GM21381 (cell line): Measurements from ENCODE around the gene MED25.

Experiments used
- ATAC-seq: cut with Tn5 transposase; IDR thresholded peaks from one replicate; pipeline ENCODE4 v1.9.1; 2021; ENCODE audit warnings: mild to moderate bottlenecking, moderate library complexity; ENCODE audit not compliant: unreplicated experiment

Gene MED25

DNA sequence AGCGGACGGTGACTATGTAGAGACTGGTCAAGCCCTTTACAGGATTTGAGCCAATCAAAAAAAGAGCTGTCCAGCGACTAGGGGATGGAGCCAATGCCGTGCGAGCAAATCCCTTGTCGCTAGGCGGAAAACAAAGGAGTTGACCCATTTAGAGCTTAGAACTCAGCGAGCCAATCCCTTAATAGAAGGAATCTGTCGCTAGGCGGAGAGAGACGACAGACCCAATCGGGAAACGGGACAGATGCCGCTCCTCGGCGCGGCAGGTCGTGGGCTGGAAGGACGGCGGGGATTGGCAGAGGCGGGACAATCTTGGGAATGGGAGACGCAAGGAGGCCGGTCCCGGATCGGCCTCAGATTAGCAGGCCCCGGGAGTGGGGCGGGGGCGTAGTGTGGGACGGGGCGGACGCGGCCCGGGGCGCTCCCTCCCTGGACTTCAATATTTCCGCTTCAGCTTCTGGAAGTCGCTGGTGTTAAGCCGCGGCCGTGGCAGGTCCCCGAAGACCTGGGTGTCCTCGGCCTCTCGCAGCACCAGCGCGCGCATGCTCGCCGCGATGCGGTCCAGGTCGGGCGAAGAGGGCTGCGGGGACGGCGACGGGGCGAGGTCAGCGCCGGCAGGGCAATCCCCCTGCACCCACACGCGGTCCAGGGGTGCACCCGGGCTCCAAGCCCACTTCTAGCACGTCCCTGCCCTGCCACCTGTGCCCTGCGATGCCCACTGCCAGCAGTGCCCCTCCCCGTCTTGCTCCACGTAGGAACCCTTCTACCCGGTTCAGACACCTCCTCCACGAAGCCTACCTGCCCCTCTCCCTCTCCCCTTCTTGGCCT is 51.6 kb downstream of the MED25 start:
- ATAC-seq = peak; percentile 60

DNA sequence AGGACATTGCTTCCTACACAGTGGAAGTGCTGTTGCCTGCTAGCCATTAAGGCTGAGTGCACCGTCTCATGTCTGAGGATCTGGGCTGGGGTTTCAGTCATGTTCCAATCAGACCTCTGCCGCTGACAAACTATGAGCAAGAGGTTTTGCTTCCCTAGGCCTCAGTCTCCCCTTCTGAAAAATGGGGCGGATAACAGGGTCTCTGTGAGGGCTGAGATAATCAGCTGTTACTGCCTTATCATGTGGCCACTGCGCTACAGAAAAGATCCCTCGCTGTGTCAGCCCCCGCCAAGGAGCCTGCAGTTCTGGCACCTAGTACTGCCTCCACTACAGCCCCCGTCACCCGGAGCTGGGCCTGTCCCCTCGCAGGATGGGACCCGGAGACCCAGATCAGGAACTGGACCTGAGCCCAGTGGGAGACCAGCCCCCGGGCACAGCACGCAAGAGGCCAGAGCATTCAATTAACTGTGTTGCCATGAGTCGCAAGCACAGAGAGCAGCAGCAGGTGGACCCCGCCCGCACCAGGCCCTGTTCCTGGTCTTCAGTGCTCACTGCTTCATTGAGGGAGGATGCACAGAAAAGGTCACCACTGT is 52.3 kb downstream of the MED25 start:
- no peak for ATAC-seq

DNA sequence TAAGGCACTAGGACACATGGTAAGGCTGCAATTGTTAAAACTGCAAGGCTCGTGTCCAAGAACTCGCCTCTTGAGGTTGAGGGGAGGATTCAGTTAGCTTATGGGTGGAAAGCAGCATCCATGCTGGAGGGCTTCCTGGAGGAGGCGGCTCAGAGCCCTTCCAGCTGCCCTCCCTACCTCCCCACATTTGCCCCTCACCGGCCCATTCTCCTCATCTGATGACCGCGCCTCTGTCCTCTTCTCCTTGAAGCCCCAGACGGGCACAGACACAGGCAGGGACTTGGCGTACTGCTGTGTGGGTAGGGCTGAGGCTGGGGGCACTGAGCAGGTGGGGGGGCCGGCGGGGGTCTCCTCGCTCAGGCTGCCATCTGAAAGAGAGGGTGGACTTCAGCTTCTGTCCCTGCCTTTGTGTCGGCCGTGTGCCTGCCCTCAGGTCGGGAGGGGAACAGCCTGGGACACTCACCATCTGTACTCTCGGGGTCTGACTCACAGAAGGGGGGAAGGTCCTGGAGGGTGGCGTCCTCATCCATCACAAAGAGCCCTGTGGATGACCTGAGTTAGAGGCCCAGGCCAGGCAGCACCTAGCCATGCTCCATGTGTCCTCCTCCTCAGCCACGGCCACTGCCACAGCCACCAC is 53.4 kb downstream of the MED25 start:
- ATAC-seq = no peak

DNA sequence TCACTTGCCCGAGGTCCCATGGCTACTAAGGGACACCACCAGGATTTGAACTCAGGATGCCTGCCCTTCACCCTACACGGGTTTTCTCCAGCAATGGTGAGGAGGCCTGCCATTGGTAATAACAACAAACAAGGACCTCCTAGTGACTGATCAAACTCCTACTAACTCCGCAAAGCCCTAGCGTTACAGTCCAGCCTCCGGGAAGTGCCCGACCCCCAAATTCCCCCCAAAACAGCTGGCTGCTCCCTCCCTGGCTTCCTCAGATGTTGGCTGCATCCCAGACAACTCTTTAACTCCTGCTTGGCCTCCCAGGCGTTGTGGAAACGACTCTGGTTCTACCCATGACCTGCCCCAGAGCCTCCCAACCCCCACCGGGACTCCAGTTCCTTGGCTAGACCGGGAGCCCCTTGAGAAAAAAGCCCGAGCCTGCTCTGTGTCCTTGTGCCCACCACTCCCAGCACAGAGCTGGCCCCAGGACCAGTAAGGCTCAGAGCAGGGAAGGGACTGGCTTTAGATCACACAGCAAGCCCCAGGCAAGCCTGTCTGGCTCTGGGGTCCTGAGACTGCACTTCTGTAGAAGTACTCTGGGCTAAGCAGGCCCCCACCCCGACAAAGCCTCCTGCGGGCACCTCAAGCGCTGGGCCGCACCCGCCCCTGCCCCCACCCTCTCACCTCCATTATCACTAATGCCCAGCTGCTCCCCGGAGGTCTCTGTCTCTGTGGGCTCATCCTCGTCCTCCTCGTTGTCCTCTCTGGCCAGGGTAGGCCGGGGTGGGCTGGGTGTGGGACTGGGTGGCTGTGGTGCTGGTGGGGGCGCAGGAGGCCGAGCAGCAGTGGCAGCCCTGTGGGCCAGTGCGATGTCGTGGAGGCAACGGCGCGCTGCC is 54.4 kb downstream of the MED25 start:
- no peak for ATAC-seq

DNA sequence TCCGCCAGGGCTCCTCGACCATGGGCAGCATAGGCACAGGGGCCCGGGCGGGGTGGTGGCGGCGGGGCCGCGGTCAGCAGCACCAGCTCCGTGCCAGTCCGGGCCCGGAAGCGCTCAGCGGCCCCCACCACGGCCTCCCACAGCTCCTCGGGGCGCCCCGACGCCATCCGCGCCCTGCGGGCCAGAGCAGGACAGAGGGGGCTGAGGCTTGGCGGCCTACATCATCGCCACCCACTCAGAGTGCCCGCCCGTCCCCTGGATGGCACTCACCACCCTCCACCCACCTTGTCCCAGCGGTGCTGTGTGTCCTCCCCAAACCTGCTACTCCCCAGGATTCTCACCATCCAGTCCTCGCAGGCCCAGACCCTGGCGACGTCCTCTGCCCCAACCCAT is 55.0 kb downstream of the MED25 start:
- no peak for ATAC-seq

DNA sequence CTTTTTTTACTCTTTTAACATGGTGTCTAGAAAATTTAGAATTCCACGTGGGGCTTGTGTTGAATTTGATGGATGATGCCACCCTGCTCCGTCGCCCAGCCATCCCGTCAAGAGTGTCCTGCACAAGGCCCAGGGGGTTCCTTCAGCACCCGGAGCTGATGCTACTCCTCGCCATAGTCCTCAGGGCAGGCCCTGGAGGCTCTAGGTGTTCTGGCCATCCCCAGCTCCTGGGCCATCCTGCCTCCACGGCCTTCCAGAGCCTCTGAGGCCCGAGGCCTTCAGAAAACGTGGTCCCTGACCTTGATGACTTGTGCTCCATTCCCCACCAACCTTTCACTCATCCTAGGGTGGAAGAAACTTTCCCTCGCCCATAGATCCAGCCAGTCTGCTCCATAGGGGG is 55.7 kb downstream of the MED25 start:
- no peak for ATAC-seq

DNA sequence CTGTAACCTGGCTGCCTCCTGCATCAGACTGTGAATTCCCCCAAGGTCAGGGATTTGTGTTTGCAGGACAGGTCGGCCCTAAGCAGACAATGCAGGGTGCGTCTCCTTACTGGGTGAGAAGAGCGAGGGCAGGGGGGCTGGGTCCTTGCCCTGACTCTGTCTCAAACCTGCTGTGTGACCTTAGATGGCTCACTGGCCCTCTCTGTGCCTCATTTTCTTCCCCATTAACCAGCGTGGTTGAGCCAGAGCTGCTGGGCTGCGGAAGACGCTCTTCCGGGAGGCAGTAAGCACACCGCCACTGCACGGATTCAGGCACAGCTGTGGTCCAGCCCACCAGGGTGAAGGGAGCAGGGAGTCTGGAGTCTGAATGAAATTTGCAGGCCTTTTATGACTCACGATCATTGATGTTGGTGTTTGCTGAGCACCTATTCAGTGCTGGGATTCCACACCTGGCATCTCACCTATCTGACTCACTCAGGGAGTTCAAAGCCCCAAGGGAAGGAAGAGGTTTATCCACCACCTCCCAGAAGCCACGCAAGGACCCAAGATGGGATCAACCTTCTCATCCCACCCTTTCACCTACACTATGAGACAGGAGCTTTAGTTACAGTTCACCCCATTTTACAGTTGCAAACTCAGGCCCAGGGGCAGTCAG is 56.5 kb downstream of the MED25 start:
- no peak for ATAC-seq

DNA sequence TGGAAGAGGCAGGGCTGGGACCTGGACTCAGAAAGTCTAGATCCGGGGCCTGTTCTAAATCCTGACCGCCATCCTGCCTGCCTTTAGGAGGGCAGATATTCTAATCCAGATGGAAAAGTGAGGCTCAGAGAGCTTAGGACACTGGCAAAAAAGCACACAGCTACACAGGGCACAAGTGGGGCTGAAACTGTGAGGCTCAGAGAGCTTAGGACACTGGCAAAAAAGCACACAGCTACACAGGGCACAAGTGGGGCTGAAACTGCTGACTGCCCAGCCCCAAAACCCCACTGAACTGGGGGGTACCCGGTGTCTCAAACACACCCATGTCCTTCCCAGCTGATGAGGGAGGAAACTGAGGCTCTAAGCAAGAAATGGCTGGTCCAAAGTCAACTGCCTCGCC is 57.1 kb downstream of the MED25 start:
- ATAC-seq = no peak

DNA sequence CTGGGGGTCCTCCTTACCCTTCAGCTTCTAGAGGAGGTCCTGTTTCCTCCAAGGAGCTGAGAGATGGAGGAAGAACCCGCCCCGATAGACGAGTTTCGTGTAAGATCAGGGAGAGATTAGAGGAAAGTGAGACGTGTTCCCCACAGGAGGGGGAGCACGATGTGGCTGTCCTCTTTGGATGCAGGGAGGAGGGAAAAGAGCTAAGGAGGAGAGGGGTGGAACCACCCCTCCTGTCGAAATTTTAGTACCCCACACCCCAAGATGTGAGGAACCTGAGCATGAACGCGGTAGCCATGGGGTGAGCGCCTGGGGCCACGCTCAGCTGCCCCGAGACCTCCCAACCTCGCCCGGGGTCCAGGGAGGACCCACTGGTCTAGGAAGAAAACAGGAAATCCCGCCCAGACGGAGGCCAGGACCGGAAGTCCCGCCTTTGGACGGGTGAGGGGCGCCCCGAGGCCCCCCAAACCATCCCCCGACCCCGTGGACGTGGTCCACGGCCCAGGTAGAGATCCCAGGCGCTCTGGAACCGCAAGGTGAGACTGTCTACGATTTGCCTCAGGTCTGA is 57.9 kb downstream of the MED25 start:
- ATAC-seq = no peak

DNA sequence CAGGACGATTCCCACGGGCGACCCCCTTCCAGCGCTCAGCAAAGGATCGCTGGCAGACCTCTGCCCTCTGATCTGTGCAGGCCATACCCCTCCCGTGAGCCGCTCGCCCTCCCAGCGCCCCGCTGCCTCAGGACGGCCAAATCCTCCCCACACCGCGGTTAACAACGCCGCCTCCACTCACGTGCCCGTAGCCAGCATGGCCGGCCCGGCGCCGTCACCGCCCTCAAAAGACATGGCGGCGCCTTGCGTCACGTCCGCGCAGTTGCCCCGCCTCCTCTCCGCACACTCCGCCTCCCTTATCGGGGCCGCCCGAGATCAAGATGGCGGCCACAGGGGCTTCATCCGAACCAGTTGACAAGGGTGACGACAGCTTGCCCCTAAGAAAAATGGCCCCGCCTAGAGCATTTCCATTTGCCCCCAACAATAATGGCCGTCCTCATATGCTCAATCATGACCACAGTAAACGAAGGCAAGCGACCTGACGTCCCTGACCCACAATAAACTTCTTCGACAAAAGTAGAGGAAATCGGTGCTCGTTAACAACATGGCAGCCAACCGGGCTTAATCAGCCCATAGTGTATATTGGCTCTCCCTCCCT is 58.4 kb downstream of the MED25 start:
- ATAC-seq = peak; percentile 45

DNA sequence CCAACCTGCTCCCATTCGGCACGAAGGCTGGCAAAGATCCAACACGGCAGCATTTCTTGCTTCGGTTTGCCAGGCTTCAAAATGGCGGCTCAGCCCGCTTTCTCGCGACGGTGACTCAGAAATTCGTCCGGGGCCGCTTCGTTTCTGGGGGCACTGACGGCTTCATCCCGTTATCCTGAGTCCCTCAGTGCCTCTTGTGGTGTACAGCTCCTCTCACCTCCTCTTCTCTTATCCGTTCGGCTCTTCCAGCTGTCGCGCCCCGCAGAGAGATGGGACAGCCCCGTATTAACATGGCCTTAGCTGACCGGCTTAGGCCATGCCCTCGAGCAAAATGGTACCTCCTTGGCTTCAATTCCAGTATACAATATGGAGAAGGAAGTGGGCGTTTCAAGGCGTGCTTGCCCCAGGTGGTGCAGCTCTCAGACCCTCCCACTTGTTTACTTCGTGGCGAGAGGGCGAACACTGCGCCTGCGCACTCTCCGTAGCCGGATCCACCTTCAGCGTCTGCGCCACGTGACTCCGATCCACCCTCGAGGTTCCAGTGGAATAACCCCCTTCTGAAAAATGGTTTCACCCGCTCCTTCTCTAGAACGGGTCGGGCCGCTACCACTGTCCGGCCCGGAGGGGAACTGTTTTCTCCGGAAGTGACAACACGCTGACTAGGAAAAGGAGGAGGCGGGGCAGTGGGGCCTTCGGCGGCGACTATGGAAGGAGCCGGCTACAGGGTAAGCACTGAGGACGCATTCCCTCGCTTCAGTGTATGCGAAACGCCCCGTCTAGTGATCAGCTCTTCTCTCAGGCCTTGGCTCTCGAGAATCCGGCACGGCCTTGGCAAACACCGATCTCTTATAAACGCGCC is 59.2 kb downstream of the MED25 start, which contains the start of the genes AKT1S1 and TBC1D17:
Gene AKT1S1 (minus strand): TSS at position 336 of the 859 bp plus-strand sequence. CDS start 4,060 bp downstream, outside the sequence.
Gene TBC1D17 (plus strand): TSS at position 683 of the 859 bp plus-strand sequence. CDS start 22 bp downstream, at position 705.
- peak; percentile 60 for ATAC-seq

DNA sequence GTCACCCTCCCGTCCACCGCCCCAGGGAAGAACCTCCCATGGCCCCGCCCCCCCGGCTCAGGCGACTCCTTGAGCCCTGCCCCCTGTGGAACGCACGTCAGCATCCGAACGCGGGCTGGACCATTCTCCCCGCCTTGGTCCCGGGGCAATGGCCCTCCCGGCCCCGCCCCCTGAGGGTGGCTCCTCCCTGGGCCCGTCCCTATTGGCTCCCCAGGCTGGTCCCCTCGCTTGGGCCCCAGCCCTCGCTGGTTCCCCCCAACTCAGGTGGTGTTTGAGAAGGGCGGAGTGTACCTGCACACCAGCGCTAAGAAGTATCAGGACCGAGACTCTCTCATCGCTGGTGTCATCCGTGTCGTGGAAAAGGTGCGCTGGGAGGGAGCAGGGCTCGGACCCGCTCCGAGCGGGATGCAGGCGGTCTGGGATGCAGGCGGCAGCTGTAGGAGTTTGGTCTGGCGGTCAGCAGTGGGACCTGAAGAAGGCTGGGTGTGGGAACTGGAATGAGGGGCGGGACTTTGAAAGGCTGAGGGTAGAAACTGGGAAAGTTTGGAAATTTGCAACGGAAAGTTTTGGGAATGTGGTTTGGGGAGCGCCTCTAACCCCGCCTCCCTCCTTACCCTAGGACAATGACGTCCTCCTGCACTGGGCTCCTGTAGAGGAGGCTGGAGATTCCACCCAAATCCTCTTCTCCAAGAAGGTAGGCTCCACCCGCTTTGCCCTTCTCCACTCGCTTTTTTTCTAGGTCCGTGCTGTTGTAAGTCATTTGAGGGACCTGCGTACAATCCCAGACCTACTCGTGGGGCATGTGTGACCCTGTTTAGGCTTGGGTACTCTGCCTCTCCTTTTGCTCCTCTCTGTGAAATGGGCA is 60.0 kb downstream of the MED25 start:
- ATAC-seq = peak; percentile 40

DNA sequence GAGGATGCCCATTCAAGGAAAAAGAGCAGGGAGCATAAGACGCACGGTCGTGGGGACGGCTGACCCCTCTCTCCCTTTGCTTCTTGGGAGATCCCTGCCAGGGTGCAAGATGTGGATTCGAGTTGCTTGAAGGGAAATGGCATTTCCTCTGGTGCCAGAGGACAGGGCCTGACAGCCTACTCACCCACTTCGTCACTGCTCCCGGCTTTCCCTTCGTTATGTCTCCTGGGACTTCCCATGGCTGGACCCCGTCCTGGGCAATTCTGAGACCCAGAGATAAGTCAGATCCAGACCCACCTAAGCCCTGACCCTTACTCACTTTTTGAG is 60.6 kb downstream of the MED25 start:
- no peak for ATAC-seq

DNA sequence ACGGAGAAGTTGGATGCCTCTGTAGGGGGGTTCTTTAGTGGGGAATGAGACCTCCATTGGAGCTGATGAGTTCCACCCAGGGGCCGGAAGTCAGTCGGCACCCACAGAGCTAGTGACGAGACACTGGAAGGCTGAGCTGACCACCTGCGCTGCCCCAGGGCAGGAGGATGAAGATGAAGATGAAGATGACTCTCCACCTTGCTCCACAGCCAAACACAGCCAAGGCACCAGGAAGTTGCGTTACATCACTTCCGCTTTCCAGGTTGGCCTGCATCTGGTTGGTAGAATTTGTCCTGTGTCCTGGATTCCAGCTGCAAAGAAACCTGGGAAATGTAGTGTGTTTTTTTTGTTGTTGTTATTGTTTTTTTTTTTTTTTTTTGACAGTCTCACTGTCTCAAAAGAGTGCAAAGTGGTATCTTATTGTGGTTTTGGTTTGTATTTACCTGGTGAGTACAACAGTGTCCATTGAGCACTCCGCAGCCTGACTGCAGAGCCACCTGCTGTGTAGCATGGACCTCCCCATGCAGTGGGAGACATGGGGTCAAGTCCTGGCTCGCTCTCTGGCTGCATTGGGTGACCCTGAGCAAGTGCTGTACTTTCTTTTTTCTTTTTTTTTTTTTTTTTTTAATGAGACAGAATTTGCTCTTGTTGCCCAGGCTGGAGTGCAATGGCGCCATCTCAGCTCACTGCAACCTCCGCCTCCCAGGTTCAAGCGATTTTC is 61.3 kb downstream of the MED25 start:
- no peak for ATAC-seq

DNA sequence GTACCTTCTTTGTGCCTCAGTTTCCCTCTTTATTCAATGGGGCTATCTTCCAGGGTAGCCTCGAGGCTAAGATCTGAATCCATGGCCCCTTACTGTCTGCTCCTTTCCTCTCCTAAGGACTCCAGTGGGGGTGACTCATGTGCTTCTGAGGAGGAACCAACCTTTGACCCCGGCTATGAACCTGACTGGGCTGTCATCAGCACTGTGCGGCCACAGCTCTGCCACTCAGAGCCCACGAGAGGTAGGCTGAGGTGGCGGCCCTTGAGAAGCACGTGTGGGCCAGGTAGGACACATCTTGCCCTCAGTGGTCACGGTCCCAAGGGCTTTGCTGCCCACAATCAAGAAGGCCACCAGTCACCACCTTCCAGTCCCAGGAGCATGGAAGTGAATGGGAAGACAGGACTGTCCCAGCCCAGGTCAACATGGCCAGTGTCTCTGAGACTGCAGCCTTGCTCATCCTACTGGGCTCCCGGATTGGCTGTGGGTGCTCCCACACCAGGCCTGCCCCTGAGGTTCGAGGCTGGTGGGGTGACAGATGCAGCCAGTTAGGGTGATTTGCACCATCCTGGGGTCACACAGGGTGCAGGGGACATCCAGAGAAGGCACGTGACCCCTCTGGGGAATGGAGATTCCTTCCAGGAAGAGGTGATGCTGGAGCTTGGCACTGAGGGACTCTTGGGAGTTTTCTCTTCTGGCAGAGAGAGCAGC is 62.2 kb downstream of the MED25 start:
- ATAC-seq = no peak

DNA sequence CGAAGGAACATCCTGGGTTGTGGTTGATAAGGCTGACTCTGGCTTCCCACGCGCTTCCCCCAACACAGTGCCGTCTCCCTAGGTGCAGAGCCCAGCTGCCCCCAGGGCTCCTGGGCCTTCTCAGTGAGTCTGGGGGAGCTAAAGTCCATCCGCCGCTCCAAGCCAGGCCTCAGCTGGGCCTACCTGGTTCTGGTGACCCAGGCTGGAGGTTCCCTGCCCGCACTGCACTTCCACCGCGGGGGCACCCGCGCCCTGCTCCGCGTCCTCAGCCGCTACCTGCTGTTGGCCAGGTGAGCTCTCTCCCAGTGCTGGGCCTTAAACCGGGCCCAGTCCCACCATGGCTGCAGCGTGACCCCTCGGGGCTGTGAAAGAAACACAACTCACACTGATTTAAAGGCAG is 63.1 kb downstream of the MED25 start:
- ATAC-seq = no peak
